ENCODE measurements around the gene IER5.

IER5 gene

GRCh38 chr1:181099152-181100014, 10.9 kb downstream of the IER5 start:
- no peak for DNase-seq

- no peak for DNase-seq
These were observed 11.8 kb downstream of the IER5 start for GRCh38 chr1:181100015-181100905.

- no peak for DNase-seq
These were observed 12.4 kb downstream of the IER5 start for GRCh38 chr1:181100934-181101333.

- peak; percentile 84 for DNase-seq
These were observed 13.2 kb downstream of the IER5 start for GRCh38 chr1:181101581-181102226.

GRCh38 chr1:181102841-181103240, 14.3 kb downstream of the IER5 start:
- DNase-seq, result no peak

- no peak for DNase-seq
These were observed 14.9 kb downstream of the IER5 start for GRCh38 chr1:181103399-181103798.

- no peak for DNase-seq
These were observed 15.7 kb downstream of the IER5 start for GRCh38 chr1:181104042-181104789.

- no peak for DNase-seq
These were observed 16.3 kb downstream of the IER5 start for GRCh38 chr1:181104790-181105133.

- peak; percentile 89 for DNase-seq
These were observed 16.9 kb downstream of the IER5 start for GRCh38 chr1:181105134-181106021.

GRCh38 chr1:181106022-181106312, 17.5 kb downstream of the IER5 start:
- DNase-seq, result no peak

GRCh38 chr1:181106479-181106878, 18.0 kb downstream of the IER5 start:
- no peak for DNase-seq

GRCh38 chr1:181107711-181108110, 19.2 kb downstream of the IER5 start:
- no peak for DNase-seq

- DNase-seq, result no peak
These were observed 19.9 kb downstream of the IER5 start for GRCh38 chr1:181108304-181108867.

GRCh38 chr1:181110013-181110412, 21.5 kb downstream of the IER5 start:
- DNase-seq, result no peak

GRCh38 chr1:181111559-181111958, 23.1 kb downstream of the IER5 start:
- DNase-seq, result no peak

- no peak for DNase-seq
These were observed 23.8 kb downstream of the IER5 start for GRCh38 chr1:181112071-181112929.

- no peak for DNase-seq
These were observed 24.6 kb downstream of the IER5 start for GRCh38 chr1:181113059-181113641.

- no peak for DNase-seq
These were observed 26.3 kb downstream of the IER5 start for GRCh38 chr1:181114574-181115367.

- DNase-seq, result no peak
These were observed 26.8 kb downstream of the IER5 start for GRCh38 chr1:181115368-181115684.

Measured in NCI-H1417 treated with DMSO at 0.1 percent for 48 hours (cell line).